ENCODE results near the gene MAML3.
A peak's percentile ranks its signal among the peaks of the same experiment; 100 is the strongest.

The MAML3 gene

GRCh38 chr4:139773560-139774318 is 380.2 kb downstream of the MAML3 start:
- TF ChIP-seq, protein P1, sequence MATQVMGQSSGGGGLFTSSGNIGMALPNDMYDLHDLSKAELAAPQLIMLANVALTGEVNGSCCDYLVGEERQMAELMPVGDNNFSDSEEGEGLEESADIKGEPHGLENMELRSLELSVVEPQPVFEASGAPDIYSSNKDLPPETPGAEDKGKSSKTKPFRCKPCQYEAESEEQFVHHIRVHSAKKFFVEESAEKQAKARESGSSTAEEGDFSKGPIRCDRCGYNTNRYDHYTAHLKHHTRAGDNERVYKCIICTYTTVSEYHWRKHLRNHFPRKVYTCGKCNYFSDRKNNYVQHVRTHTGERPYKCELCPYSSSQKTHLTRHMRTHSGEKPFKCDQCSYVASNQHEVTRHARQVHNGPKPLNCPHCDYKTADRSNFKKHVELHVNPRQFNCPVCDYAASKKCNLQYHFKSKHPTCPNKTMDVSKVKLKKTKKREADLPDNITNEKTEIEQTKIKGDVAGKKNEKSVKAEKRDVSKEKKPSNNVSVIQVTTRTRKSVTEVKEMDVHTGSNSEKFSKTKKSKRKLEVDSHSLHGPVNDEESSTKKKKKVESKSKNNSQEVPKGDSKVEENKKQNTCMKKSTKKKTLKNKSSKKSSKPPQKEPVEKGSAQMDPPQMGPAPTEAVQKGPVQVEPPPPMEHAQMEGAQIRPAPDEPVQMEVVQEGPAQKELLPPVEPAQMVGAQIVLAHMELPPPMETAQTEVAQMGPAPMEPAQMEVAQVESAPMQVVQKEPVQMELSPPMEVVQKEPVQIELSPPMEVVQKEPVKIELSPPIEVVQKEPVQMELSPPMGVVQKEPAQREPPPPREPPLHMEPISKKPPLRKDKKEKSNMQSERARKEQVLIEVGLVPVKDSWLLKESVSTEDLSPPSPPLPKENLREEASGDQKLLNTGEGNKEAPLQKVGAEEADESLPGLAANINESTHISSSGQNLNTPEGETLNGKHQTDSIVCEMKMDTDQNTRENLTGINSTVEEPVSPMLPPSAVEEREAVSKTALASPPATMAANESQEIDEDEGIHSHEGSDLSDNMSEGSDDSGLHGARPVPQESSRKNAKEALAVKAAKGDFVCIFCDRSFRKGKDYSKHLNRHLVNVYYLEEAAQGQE (IDR thresholded peaks at IDR 0.05; ENCODE audit: low read depth): no peak
- peak; percentile 63 for TF ChIP-seq NFIC (IDR thresholded peaks at IDR 0.05)

DNA sequence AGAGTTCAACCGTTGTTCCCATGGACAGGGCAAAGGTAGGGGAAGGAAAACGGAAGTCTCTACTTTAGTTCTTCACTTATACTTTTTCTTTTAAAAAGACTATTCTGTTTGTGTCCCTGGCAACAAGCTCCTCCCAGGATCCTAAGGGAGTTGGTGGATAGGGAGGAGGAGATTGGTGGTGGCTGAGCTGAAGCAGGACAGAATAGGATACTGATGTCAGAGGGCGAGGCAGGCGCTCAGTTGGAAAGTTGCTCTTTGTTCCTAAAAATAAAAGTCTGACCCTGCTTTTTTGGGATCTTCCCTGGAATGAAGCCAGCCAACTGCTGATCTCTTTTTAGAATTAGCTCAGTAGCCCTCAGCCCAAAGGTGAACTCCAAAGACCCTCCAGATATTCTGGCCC is 383.6 kb downstream of the MAML3 start:
- TF ChIP-seq, protein P1 (IDR thresholded peaks at IDR 0.05; ENCODE audit: low read depth): no peak
- TF ChIP-seq RAD21 (IDR thresholded peaks at IDR 0.05; ENCODE audit: low read depth) (no peak), MAX (IDR thresholded peaks at IDR 0.05) (no peak), EP300 (IDR thresholded peaks at IDR 0.05; ENCODE audit: borderline replicate concordance) (no peak), TEAD4 (IDR thresholded peaks at IDR 0.05) (no peak), ZBTB7A (IDR thresholded peaks at IDR 0.05; ENCODE audit: low read depth) (no peak)

GRCh38 chr4:139769364-139769763 is 384.6 kb downstream of the MAML3 start:
- TF ChIP-seq MAX (IDR thresholded peaks at IDR 0.05) (no peak), CEBPB (IDR thresholded peaks at IDR 0.05) (no peak), RAD21 (IDR thresholded peaks at IDR 0.05; ENCODE audit: low read depth) (no peak), ZBTB7A (IDR thresholded peaks at IDR 0.05; ENCODE audit: low read depth) (no peak), CREB1 (IDR thresholded peaks at IDR 0.05; ENCODE audit: low read depth) (no peak), FOXM1 (IDR thresholded peaks at IDR 0.05; ENCODE audit: borderline replicate concordance, low read depth) (no peak), EP300 (IDR thresholded peaks at IDR 0.05; ENCODE audit: borderline replicate concordance) (no peak), TAF1 (IDR thresholded peaks at IDR 0.05; ENCODE audit: low read depth) (no peak), TCF12 (IDR thresholded peaks at IDR 0.05; ENCODE audit: low read depth) (no peak), NFIC (IDR thresholded peaks at IDR 0.05) (no peak), USF1 (IDR thresholded peaks at IDR 0.05) (no peak), TEAD4 (IDR thresholded peaks at IDR 0.05) (no peak), YY1 (IDR thresholded peaks at IDR 0.05; ENCODE audit: low read depth) (no peak)
- TF ChIP-seq, protein P1 (IDR thresholded peaks at IDR 0.05; ENCODE audit: low read depth): no peak

GRCh38 chr4:139768896-139769295 is 385.1 kb downstream of the MAML3 start:
- TF ChIP-seq NFIC (IDR thresholded peaks at IDR 0.05) (no peak), RAD21 (IDR thresholded peaks at IDR 0.05; ENCODE audit: low read depth) (peak; percentile 23; the same call in 1 of the 2 replicates)

DNA sequence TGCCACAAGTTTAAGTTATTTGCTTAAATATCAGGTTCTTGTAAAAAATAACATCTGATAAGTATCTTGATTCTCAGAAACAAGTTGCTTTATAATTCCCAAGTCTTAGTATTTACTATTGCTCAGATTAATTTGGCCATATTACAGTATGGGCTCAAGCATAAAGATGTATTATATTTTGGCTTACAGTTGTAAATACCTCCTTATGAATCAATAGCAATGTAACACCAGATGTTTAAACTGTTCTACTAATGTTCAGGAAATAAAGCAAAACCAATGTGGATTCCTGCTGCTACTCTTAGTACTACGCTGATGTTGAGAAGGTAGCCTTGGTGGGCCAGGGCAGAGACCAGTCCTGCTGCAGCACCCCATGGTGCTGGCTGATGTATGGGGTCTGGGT is 385.6 kb downstream of the MAML3 start:
- TF ChIP-seq CREB1 (IDR thresholded peaks at IDR 0.05; ENCODE audit: low read depth) (no peak), TAF1 (IDR thresholded peaks at IDR 0.05; ENCODE audit: low read depth) (no peak), NFIC (IDR thresholded peaks at IDR 0.05) (no peak), TEAD4 (IDR thresholded peaks at IDR 0.05) (no peak), RAD21 (IDR thresholded peaks at IDR 0.05; ENCODE audit: low read depth) (no peak), USF1 (IDR thresholded peaks at IDR 0.05) (no peak), MAX (IDR thresholded peaks at IDR 0.05) (no peak), EP300 (IDR thresholded peaks at IDR 0.05; ENCODE audit: borderline replicate concordance) (no peak), ZBTB7A (IDR thresholded peaks at IDR 0.05; ENCODE audit: low read depth) (no peak), FOXM1 (IDR thresholded peaks at IDR 0.05; ENCODE audit: borderline replicate concordance, low read depth) (no peak)
- TF ChIP-seq, protein P1 (IDR thresholded peaks at IDR 0.05; ENCODE audit: low read depth): no peak

All from Ishikawa (cell line).